HepG2 (cell line): ENCODE data around the gene TIMM17B. TPM values are rescaled to one million over a fixed set of nuclear protein-coding genes. Genes with fewer than 3 reads are reported as not detected.

Experiments
- ATAC-seq: fragments of 200-7000 bp; cut with Tn5 transposase; 3 replicates; pipeline ENCODE4 v1.9.1; 2020; ENCODE audit warnings: mild to moderate bottlenecking, moderate library complexity
- BruUV-seq: library from RNA; stranded (reverse); fragments of 400-500 nt; replicated peaks from 2 replicates; lab custom pipeline; 2021; lab: Mats Ljungman, UMichigan
- CTCF ChIA-PET: fragments of 300-600 bp; formaldehyde crosslinking; extraction: SDS; loops from one replicate; lab custom pipeline; 2021; ENCODE audit warnings: low total read pairs, inconsistent platforms, low intra/inter-chr PET ratio; lab: Yijun Ruan, JAX
- POLR2A ChIA-PET: fragments of 350-600 bp; sonication (Branson Sonifier 250); formaldehyde crosslinking; loops from one replicate; lab custom pipeline; 2020; ENCODE audit warnings: antibody characterized with exemption, inconsistent platforms; lab: Yijun Ruan, JAX
- DNase-seq: peaks from one replicate; pipeline ENCODE4 v3.0.0-alpha.2; 2015; ENCODE audit warnings: low spot score
- FAIRE-seq: peaks from 3 replicates; lab custom pipeline; 2011; peaks lifted over from hg19 to GRCh38; lab: Jason Lieb, UNC
- H2AFZ ChIP-seq: one replicate; pipeline ENCODE4 v1.6.1; 2011; ENCODE audit warnings: low read length, inconsistent platforms
- H3K27ac ChIP-seq: fragments of 300-600 bp; 3 replicates; pipeline ENCODE4 v1.8.0; 2011; ENCODE audit warnings: mixed run types, mild to moderate bottlenecking, mixed read lengths, low read length, inconsistent platforms; ENCODE audit not compliant: insufficient read depth; ENCODE audit errors: extremely low read length
- H3K27me3 ChIP-seq, 2 experiments: fragments of 200-600 bp in 1 of 2; 2 replicates in 1 of 2; 3 replicates in 1 of 2; pipeline versions ENCODE4 v1.6.0 to v1.8.0; 2011; ENCODE audit warnings: low read length in 2 of 2, mild to moderate bottlenecking in 2 of 2, moderate library complexity in 2 of 2, inconsistent platforms in 1 of 2; ENCODE audit not compliant: insufficient read depth in 2 of 2, control insufficient read depth in 1 of 2
- H3K36me3 ChIP-seq, 2 experiments: fragments of 200-600 bp in 1 of 2; replicated peaks in 1 of 2; 2 replicates in 1 of 2; 3 replicates in 1 of 2; pipeline versions ENCODE4 v1.5.1 to v1.8.0; 2011; ENCODE audit warnings: low read length in 2 of 2, inconsistent platforms in 1 of 2; ENCODE audit not compliant: insufficient read depth in 2 of 2, control insufficient read depth in 1 of 2
- H3K4me1 ChIP-seq: 2 replicates; pipeline ENCODE4 v1.5.1; 2012; ENCODE audit warnings: low read length, inconsistent platforms; ENCODE audit not compliant: insufficient read depth
- H3K4me2 ChIP-seq: 2 replicates; pipeline ENCODE4 v1.6.0; 2011; ENCODE audit warnings: low read depth, low read length, inconsistent platforms
- H3K4me3 ChIP-seq, 3 experiments: fragments of 200-600 bp in 1 of 3; sonication (generic), shearing (Covaris generic) in 1 of 3; replicated peaks in 1 of 3; 2 replicates each; pipeline ENCODE4 v1.5.1; 2011 to 2016; ENCODE audit warnings: low read length in 3 of 3, inconsistent platforms in 2 of 3, low read depth in 2 of 3, mild to moderate bottlenecking in 2 of 3, control low read depth in 1 of 3, mixed read lengths in 1 of 3; ENCODE audit not compliant: insufficient read depth in 1 of 3
- H3K79me2 ChIP-seq: one replicate; pipeline ENCODE4 v1.6.1; 2011; ENCODE audit warnings: low read length, inconsistent platforms; ENCODE audit not compliant: insufficient read depth
- H3K9ac ChIP-seq: 2 replicates; pipeline ENCODE4 v1.6.0; 2011; ENCODE audit warnings: mild to moderate bottlenecking, low read depth, low read length, inconsistent platforms; ENCODE audit not compliant: insufficient read depth
- H3K9me3 ChIP-seq: 2 replicates; pipeline ENCODE4 v1.5.1; 2012; ENCODE audit warnings: mild to moderate bottlenecking, low read length
- H4K20me1 ChIP-seq: 2 replicates; pipeline ENCODE4 v1.6.0; 2011; ENCODE audit warnings: inconsistent platforms, mild to moderate bottlenecking, low read length, moderate library complexity; ENCODE audit not compliant: insufficient read depth
- CEBPG ChIP-seq: IDR thresholded peaks from 2 replicates; pipeline ENCODE4 v1.6.1; 2016
- KAT2B ChIP-seq: fragments of 150-350 bp; IDR thresholded peaks from 2 replicates; pipeline ENCODE4 v1.6.1; 2014; ENCODE audit warnings: low read depth, low read length, borderline replicate concordance
- MAZ ChIP-seq, 2 experiments: sonication (generic) in 1 of 2; formaldehyde crosslinking in 1 of 2; IDR thresholded peaks; 2 replicates each; pipeline versions ENCODE4 v1.5.0 to v1.6.1; 2012 to 2020; ENCODE audit warnings: low read depth in 2 of 2, mild to moderate bottlenecking in 2 of 2, borderline replicate concordance in 1 of 2, improper control_type of control experiment in 1 of 2, low read length in 1 of 2, missing genetic modification reagents in 1 of 2, moderate library complexity in 1 of 2
- MLXIP ChIP-seq: sonication (generic); formaldehyde crosslinking; IDR thresholded peaks from 2 replicates; pipeline ENCODE4 v1.9.0; 2021; ENCODE audit warnings: missing genetic modification reagents, borderline replicate concordance
- POLR2A ChIP-seq, 2 experiments: IDR thresholded peaks; 2 replicates each; pipeline ENCODE4 v1.6.1; 2011; ENCODE audit warnings: low read depth in 2 of 2, low read length in 2 of 2, mild to moderate bottlenecking in 1 of 2, moderate library complexity in 1 of 2; ENCODE audit not compliant: insufficient read depth in 1 of 2
- SP140L ChIP-seq: sonication (generic); formaldehyde crosslinking; IDR thresholded peaks from 2 replicates; pipeline ENCODE4 v1.4.0; 2020; ENCODE audit warnings: missing genetic modification reagents, borderline replicate concordance
- STAT5B ChIP-seq: sonication (generic); formaldehyde crosslinking; IDR thresholded peaks from 2 replicates; pipeline ENCODE4 v1.4.0; 2020; ENCODE audit warnings: missing genetic modification reagents
- ZBTB21 ChIP-seq: sonication (generic); formaldehyde crosslinking; IDR thresholded peaks from 2 replicates; pipeline ENCODE4 v1.4.0; 2020; ENCODE audit warnings: missing genetic modification reagents
- ZNF562 ChIP-seq: sonication (generic); formaldehyde crosslinking; IDR thresholded peaks from 2 replicates; pipeline ENCODE4 v1.8.0; 2022; ENCODE audit warnings: missing genetic modification reagents, borderline replicate concordance
- ZNF75D ChIP-seq: sonication (generic); formaldehyde crosslinking; IDR thresholded peaks from 2 replicates; pipeline ENCODE4 v1.8.1; 2023; ENCODE audit warnings: missing genetic modification reagents, mild to moderate bottlenecking, borderline replicate concordance
- WGBS: methylation state at CpG from one replicate; pipeline ENCODE4 v1.1.6; 2017; ENCODE audit warnings: low lambda C conversion rate; 5-methylcytosine and 5-hydroxymethylcytosine counted together
- in situ Hi-C: cut with HindIII; loops from 2 replicates; pipeline ENCODE4 v1.10.0; 2017; ENCODE audit warnings: low pct_unique_long_range_greater_than_20kb; ENCODE audit not compliant: extremely low pct_ligation_motif_present
- intact Hi-C: fragments of 100-400 bp; cut with micrococcal nuclease; formaldehyde crosslinking; loops from one replicate; pipeline ENCODE4 v1.10.0; 2022; ENCODE audit not compliant: unreplicated experiment
- polyA plus RNA-seq, 8 experiments: library from polyadenylated mRNA; depleted of rRNA in 3 of 8; stranded (reverse) in 7 of 8; unstranded in 1 of 8; fragments of >200 nt; fragmentation: Illumina TruSeq in 4 of 8; extraction: Trizol in 4 of 8; gene quantifications; 2 replicates each; pipeline versions ENCODE4 v1.2.1 to v1.2.3, GENCODE V29; 2011 to 2016; ENCODE audit warnings: low read depth in 4 of 8, missing spikeins in 1 of 8, mixed read lengths in 1 of 8; ENCODE audit not compliant: insufficient read depth in 1 of 8
- total RNA-seq, 5 experiments: library from RNA; depleted of rRNA; stranded (reverse); fragments of >200 nt; fragmentation: Illumina TruSeq; extraction: Trizol; gene quantifications; 2 replicates each; pipeline ENCODE4 v1.2.3, GENCODE V29; 2016; ENCODE audit warnings: low read depth in 1 of 5
- TF ChIP-seq, protein P1 (sequence below): sonication (generic); formaldehyde crosslinking; IDR thresholded peaks from 2 replicates; pipeline ENCODE4 v1.4.0; 2020; ENCODE audit warnings: missing genetic modification reagents, borderline replicate concordance
- TF ChIP-seq, protein P2 (sequence below): sonication (generic); formaldehyde crosslinking; IDR thresholded peaks from 2 replicates; pipeline ENCODE4 v1.4.0; 2020; ENCODE audit warnings: missing genetic modification reagents, mild to moderate bottlenecking, borderline replicate concordance

Gene TIMM17B
- total and polyA plus RNA-seq, 2 of the 13 experiments (the other 11 are each of a cell fraction or from before 2014, with no cell fraction given), result 56.0 to 72.5 TPM

- WGBS, result 100% methylated on average over 1 of the region's 13 CpGs
- no peak overlapping the region for H3K9ac ChIP-seq
- FAIRE-seq (no peak), ATAC-seq (no peak), DNase-seq (no peak)
- intact Hi-C loops, result no loop called here
- H3K27ac ChIP-seq, result no peak overlapping the region
- no peak overlapping the region for H3K4me3 ChIP-seq
- ChIA-PET POLR2A (no interaction called here), CTCF (no interaction called here)
- TF ChIP-seq ZNF75D (CRISPR knock-in tag) (no peak), ZBTB21 (CRISPR knock-in tag) (no peak), ZNF562 (CRISPR knock-in tag) (no peak), KAT2B (no peak), CEBPG (CRISPR knock-in tag) (no peak), MAZ (IDR thresholded peaks at IDR 0.05; ENCODE audit: borderline replicate concordance, low read depth, low read length) (no peak), MAZ (CRISPR knock-in tag; IDR thresholded peaks at IDR 0.05; ENCODE audit: low read depth) (no peak), STAT5B (CRISPR knock-in tag) (no peak), SP140L (CRISPR knock-in tag) (no peak), MLXIP (CRISPR knock-in tag) (no peak), POLR2A (IDR thresholded peaks at IDR 0.05; ENCODE audit: insufficient read depth in 1 of 2, low read depth in 2 of 2, low read length in 2 of 2) (no peak)
- TF ChIP-seq, protein P1, sequence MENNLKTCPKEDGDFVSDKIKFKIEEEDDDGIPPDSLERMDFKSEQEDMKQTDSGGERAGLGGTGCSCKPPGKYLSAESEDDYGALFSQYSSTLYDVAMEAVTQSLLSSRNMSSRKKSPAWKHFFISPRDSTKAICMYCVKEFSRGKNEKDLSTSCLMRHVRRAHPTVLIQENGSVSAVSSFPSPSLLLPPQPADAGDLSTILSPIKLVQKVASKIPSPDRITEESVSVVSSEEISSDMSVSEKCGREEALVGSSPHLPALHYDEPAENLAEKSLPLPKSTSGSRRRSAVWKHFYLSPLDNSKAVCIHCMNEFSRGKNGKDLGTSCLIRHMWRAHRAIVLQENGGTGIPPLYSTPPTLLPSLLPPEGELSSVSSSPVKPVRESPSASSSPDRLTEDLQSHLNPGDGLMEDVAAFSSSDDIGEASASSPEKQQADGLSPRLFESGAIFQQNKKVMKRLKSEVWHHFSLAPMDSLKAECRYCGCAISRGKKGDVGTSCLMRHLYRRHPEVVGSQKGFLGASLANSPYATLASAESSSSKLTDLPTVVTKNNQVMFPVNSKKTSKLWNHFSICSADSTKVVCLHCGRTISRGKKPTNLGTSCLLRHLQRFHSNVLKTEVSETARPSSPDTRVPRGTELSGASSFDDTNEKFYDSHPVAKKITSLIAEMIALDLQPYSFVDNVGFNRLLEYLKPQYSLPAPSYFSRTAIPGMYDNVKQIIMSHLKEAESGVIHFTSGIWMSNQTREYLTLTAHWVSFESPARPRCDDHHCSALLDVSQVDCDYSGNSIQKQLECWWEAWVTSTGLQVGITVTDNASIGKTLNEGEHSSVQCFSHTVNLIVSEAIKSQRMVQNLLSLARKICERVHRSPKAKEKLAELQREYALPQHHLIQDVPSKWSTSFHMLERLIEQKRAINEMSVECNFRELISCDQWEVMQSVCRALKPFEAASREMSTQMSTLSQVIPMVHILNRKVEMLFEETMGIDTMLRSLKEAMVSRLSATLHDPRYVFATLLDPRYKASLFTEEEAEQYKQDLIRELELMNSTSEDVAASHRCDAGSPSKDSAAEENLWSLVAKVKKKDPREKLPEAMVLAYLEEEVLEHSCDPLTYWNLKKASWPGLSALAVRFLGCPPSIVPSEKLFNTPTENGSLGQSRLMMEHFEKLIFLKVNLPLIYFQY, result no peak
- TF ChIP-seq, protein P2, sequence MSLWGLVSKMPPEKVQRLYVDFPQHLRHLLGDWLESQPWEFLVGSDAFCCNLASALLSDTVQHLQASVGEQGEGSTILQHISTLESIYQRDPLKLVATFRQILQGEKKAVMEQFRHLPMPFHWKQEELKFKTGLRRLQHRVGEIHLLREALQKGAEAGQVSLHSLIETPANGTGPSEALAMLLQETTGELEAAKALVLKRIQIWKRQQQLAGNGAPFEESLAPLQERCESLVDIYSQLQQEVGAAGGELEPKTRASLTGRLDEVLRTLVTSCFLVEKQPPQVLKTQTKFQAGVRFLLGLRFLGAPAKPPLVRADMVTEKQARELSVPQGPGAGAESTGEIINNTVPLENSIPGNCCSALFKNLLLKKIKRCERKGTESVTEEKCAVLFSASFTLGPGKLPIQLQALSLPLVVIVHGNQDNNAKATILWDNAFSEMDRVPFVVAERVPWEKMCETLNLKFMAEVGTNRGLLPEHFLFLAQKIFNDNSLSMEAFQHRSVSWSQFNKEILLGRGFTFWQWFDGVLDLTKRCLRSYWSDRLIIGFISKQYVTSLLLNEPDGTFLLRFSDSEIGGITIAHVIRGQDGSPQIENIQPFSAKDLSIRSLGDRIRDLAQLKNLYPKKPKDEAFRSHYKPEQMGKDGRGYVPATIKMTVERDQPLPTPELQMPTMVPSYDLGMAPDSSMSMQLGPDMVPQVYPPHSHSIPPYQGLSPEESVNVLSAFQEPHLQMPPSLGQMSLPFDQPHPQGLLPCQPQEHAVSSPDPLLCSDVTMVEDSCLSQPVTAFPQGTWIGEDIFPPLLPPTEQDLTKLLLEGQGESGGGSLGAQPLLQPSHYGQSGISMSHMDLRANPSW (CRISPR knock-in tag), result no peak
- no peaks in the 10 kb centered on the region for H3K9me3 ChIP-seq
- in situ Hi-C loops, result no loop called here
- no peaks in the 10 kb centered on the region for H4K20me1 ChIP-seq
- BruUV-seq, result no TSS peak
- H3K27me3 ChIP-seq, result no peaks in the 10 kb centered on the region
- no peak overlapping the region for H3K4me2 ChIP-seq
- H2AFZ ChIP-seq, result no peak overlapping the region
- no peaks in the 10 kb centered on the region for H3K79me2 ChIP-seq
- H3K36me3 ChIP-seq, result peaks cover 5 to 19% of the 10 kb centered on the region in 2 experiments; a peak in 4 of 5 replicates
- peaks cover 9% of the 10 kb centered on the region for H3K4me1 ChIP-seq
Measured at GRCh38 chrX:48923771-48924170, 26.2 kb upstream of the TIMM17B start.
